HepG2 (cell line): Measurements from ENCODE around the gene ARHGAP15. TPM values are rescaled to one million over a fixed set of nuclear protein-coding genes. Genes with fewer than 3 reads are reported as not detected.

Source experiments
- ATAC-seq: fragments of 200-7000 bp; cut with Tn5 transposase; 3 replicates; pipeline ENCODE4 v1.9.1; 2020; ENCODE audit warnings: mild to moderate bottlenecking, moderate library complexity
- BruUV-seq: library from RNA; stranded (reverse); fragments of 400-500 nt; replicated peaks from 2 replicates; lab custom pipeline; 2021; lab: Mats Ljungman, UMichigan
- CTCF ChIA-PET: fragments of 300-600 bp; formaldehyde crosslinking; extraction: SDS; loops from one replicate; lab custom pipeline; 2021; ENCODE audit warnings: low total read pairs, inconsistent platforms, low intra/inter-chr PET ratio; lab: Yijun Ruan, JAX
- POLR2A ChIA-PET: fragments of 350-600 bp; sonication (Branson Sonifier 250); formaldehyde crosslinking; loops from one replicate; lab custom pipeline; 2020; ENCODE audit warnings: antibody characterized with exemption, inconsistent platforms; lab: Yijun Ruan, JAX
- DNase-seq: peaks from one replicate; pipeline ENCODE4 v3.0.0-alpha.2; 2015; ENCODE audit warnings: low spot score
- FAIRE-seq: peaks from 3 replicates; lab custom pipeline; 2011; peaks lifted over from hg19 to GRCh38; lab: Jason Lieb, UNC
- H2AFZ ChIP-seq: one replicate; pipeline ENCODE4 v1.6.1; 2011; ENCODE audit warnings: low read length, inconsistent platforms
- H3K27ac ChIP-seq: fragments of 300-600 bp; 3 replicates; pipeline ENCODE4 v1.8.0; 2011; ENCODE audit warnings: mixed run types, mild to moderate bottlenecking, mixed read lengths, low read length, inconsistent platforms; ENCODE audit not compliant: insufficient read depth; ENCODE audit errors: extremely low read length
- H3K27me3 ChIP-seq, 2 experiments: fragments of 200-600 bp in 1 of 2; 2 replicates in 1 of 2; 3 replicates in 1 of 2; pipeline versions ENCODE4 v1.6.0 to v1.8.0; 2011; ENCODE audit warnings: low read length in 2 of 2, mild to moderate bottlenecking in 2 of 2, moderate library complexity in 2 of 2, inconsistent platforms in 1 of 2; ENCODE audit not compliant: insufficient read depth in 2 of 2, control insufficient read depth in 1 of 2
- H3K36me3 ChIP-seq, 2 experiments: fragments of 200-600 bp in 1 of 2; replicated peaks in 1 of 2; 2 replicates in 1 of 2; 3 replicates in 1 of 2; pipeline versions ENCODE4 v1.5.1 to v1.8.0; 2011; ENCODE audit warnings: low read length in 2 of 2, inconsistent platforms in 1 of 2; ENCODE audit not compliant: insufficient read depth in 2 of 2, control insufficient read depth in 1 of 2
- H3K4me1 ChIP-seq: 2 replicates; pipeline ENCODE4 v1.5.1; 2012; ENCODE audit warnings: low read length, inconsistent platforms; ENCODE audit not compliant: insufficient read depth
- H3K4me2 ChIP-seq: 2 replicates; pipeline ENCODE4 v1.6.0; 2011; ENCODE audit warnings: low read depth, low read length, inconsistent platforms
- H3K4me3 ChIP-seq, 3 experiments: fragments of 200-600 bp in 1 of 3; sonication (generic), shearing (Covaris generic) in 1 of 3; replicated peaks in 1 of 3; 2 replicates each; pipeline ENCODE4 v1.5.1; 2011 to 2016; ENCODE audit warnings: low read length in 3 of 3, inconsistent platforms in 2 of 3, low read depth in 2 of 3, mild to moderate bottlenecking in 2 of 3, control low read depth in 1 of 3, mixed read lengths in 1 of 3; ENCODE audit not compliant: insufficient read depth in 1 of 3
- H3K79me2 ChIP-seq: one replicate; pipeline ENCODE4 v1.6.1; 2011; ENCODE audit warnings: low read length, inconsistent platforms; ENCODE audit not compliant: insufficient read depth
- H3K9ac ChIP-seq: 2 replicates; pipeline ENCODE4 v1.6.0; 2011; ENCODE audit warnings: mild to moderate bottlenecking, low read depth, low read length, inconsistent platforms; ENCODE audit not compliant: insufficient read depth
- H3K9me3 ChIP-seq: 2 replicates; pipeline ENCODE4 v1.5.1; 2012; ENCODE audit warnings: mild to moderate bottlenecking, low read length
- H4K20me1 ChIP-seq: 2 replicates; pipeline ENCODE4 v1.6.0; 2011; ENCODE audit warnings: inconsistent platforms, mild to moderate bottlenecking, low read length, moderate library complexity; ENCODE audit not compliant: insufficient read depth
- DR1 ChIP-seq: sonication (generic); formaldehyde crosslinking; IDR thresholded peaks from 2 replicates; pipeline ENCODE4 v1.8.0; 2021; ENCODE audit warnings: mild to moderate bottlenecking, missing genetic modification reagents, inconsistent platforms
- MAFF ChIP-seq: IDR thresholded peaks from 2 replicates; pipeline ENCODE4 v1.6.1; 2011; ENCODE audit warnings: low read depth, low read length, improper control_type of control experiment
- MAFK ChIP-seq, 2 experiments: IDR thresholded peaks in 1 of 2; conservative IDR thresholded peaks in 1 of 2; 2 replicates each; pipeline ENCODE4 v1.6.1; 2011; ENCODE audit warnings: improper control_type of control experiment in 2 of 2, low read length in 2 of 2
- NBN ChIP-seq: fragments of 450-650 bp; conservative IDR thresholded peaks from 2 replicates; pipeline ENCODE4 v1.6.1; 2017
- NFE2L2 ChIP-seq: fragments of 150-350 bp; IDR thresholded peaks from 2 replicates; pipeline ENCODE4 v1.6.1; 2014; ENCODE audit warnings: low read length
- ZNF333 ChIP-seq: sonication (generic); formaldehyde crosslinking; IDR thresholded peaks from 2 replicates; pipeline ENCODE4 v1.4.0; 2020; ENCODE audit warnings: mild to moderate bottlenecking, missing genetic modification reagents, borderline replicate concordance
- WGBS: methylation state at CpG from one replicate; pipeline ENCODE4 v1.1.6; 2017; ENCODE audit warnings: low lambda C conversion rate; 5-methylcytosine and 5-hydroxymethylcytosine counted together
- in situ Hi-C: cut with HindIII; loops from 2 replicates; pipeline ENCODE4 v1.10.0; 2017; ENCODE audit warnings: low pct_unique_long_range_greater_than_20kb; ENCODE audit not compliant: extremely low pct_ligation_motif_present
- intact Hi-C: fragments of 100-400 bp; cut with micrococcal nuclease; formaldehyde crosslinking; loops from one replicate; pipeline ENCODE4 v1.10.0; 2022; ENCODE audit not compliant: unreplicated experiment
- polyA plus RNA-seq, 8 experiments: library from polyadenylated mRNA; depleted of rRNA in 3 of 8; stranded (reverse) in 7 of 8; unstranded in 1 of 8; fragments of >200 nt; fragmentation: Illumina TruSeq in 4 of 8; extraction: Trizol in 4 of 8; gene quantifications; 2 replicates each; pipeline versions ENCODE4 v1.2.1 to v1.2.3, GENCODE V29; 2011 to 2016; ENCODE audit warnings: low read depth in 4 of 8, missing spikeins in 1 of 8, mixed read lengths in 1 of 8; ENCODE audit not compliant: insufficient read depth in 1 of 8
- total RNA-seq, 5 experiments: library from RNA; depleted of rRNA; stranded (reverse); fragments of >200 nt; fragmentation: Illumina TruSeq; extraction: Trizol; gene quantifications; 2 replicates each; pipeline ENCODE4 v1.2.3, GENCODE V29; 2016; ENCODE audit warnings: low read depth in 1 of 5
- TF ChIP-seq, protein P1 (sequence below): sonication (generic); formaldehyde crosslinking; IDR thresholded peaks from 2 replicates; pipeline ENCODE4 v1.8.0; 2022; ENCODE audit warnings: mild to moderate bottlenecking, missing genetic modification reagents, moderate library complexity
- TF ChIP-seq, protein P2 (sequence below): sonication (generic); formaldehyde crosslinking; IDR thresholded peaks from 2 replicates; pipeline ENCODE4 v1.8.0; 2022; ENCODE audit warnings: mild to moderate bottlenecking, missing genetic modification reagents; ENCODE audit not compliant: insufficient replicate concordance
- TF ChIP-seq, protein P3 (sequence below): sonication (generic); formaldehyde crosslinking; conservative IDR thresholded peaks from 2 replicates; pipeline ENCODE4 v1.8.1; 2023; ENCODE audit warnings: missing genetic modification reagents
- TF ChIP-seq, protein P4 (sequence below): IDR thresholded peaks from 2 replicates; pipeline ENCODE4 v1.6.1; 2018; ENCODE audit warnings: missing genetic modification reagents, mild to moderate bottlenecking, missing compliant biosample characterization
- TF ChIP-seq, protein P5 (sequence below): sonication (generic); formaldehyde crosslinking; IDR thresholded peaks from 2 replicates; pipeline ENCODE4 v1.4.0; 2020; ENCODE audit warnings: mild to moderate bottlenecking, low read depth, missing genetic modification reagents

ARHGAP15 gene
- total and polyA plus RNA-seq, 2 of the 13 experiments (the other 11 are each of a cell fraction or from before 2014, with no cell fraction given): 0.04 TPM; not detected in 1

DNA sequence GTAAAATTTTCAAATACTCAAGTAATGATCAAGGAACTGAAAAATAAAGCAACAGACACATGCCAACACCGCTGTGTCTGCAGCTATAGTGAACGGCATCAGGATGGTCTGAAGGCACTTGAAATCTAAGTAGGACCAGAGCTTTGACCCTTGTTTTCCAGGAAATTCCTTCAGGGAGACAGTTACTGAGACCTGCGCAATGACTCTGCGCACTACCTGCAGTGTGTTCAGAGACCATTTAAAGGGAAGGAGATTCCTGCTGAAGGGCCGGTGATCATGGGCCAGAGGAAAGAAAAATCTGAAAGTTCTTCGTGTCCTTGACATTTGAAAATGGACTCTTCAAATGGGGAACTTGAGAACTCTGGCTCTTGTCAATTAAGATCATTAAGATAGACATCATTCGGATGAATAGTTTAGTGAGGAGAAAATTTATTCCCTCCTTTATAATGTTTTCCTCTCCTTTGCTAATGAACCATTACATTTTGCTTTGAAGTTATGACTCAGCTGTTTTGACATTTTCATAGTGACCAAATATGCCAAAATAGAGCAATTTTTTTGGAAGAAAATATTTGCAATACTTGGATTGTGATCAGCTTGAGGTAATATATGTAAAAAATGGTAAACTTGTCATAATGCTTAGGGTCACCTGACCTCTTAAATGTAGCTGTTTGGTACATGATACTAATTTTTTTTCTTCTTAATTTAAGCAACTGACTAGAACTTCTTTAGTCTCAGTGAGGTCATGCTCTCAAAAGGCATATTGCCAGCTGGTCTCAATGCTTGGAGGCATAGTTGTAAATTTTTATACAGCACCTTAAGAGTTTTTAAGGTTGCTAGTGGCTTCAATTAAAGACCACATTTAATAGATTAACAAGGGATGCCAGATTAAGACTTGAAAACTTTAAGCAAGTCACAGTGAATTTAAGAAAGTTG is 329.3 kb downstream of the ARHGAP15 start:
- no peaks in the 10 kb centered on the region for H3K9me3 ChIP-seq
- intact Hi-C loops: no loop called here
- no peak overlapping the region for H3K9ac ChIP-seq
- FAIRE-seq: no peak
- no peaks in the 10 kb centered on the region for H4K20me1 ChIP-seq
- ChIA-PET POLR2A (no interaction called here), CTCF (no interaction called here)
- no peak overlapping the region for H3K4me3 ChIP-seq
- H3K27ac ChIP-seq: no peak overlapping the region
- TF ChIP-seq MAFF: peak; percentile 17; the same call in 1 of the 2 replicates
- peak; percentile 68 for TF ChIP-seq NFE2L2
- TF ChIP-seq, protein P1, sequence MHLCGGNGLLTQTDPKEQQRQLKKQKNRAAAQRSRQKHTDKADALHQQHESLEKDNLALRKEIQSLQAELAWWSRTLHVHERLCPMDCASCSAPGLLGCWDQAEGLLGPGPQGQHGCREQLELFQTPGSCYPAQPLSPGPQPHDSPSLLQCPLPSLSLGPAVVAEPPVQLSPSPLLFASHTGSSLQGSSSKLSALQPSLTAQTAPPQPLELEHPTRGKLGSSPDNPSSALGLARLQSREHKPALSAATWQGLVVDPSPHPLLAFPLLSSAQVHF (CRISPR knock-in tag): no peak
- no peak for TF ChIP-seq NBN
- TF ChIP-seq MAFK (conservative IDR thresholded peaks at IDR 0.05 in 1 of 2, IDR thresholded peaks at IDR 0.05 in 1 of 2; ENCODE audit: low read length in 2 of 2): peak in 1 of 2 experiments; percentile 61; a peak in 2 of 4 replicates
- ATAC-seq: no peak
- no peaks in the 10 kb centered on the region for H3K27me3 ChIP-seq
- H3K4me2 ChIP-seq: no peak overlapping the region
- H2AFZ ChIP-seq: no peak overlapping the region
- H3K36me3 ChIP-seq: no peaks in the 10 kb centered on the region
- in situ Hi-C loops: no loop called here
- no peak for DNase-seq
- no TSS peak for BruUV-seq
- no peaks in the 10 kb centered on the region for H3K4me1 ChIP-seq
- WGBS: 47% methylated on average over 7 of the region's 7 CpGs
- no peaks in the 10 kb centered on the region for H3K79me2 ChIP-seq

DNA sequence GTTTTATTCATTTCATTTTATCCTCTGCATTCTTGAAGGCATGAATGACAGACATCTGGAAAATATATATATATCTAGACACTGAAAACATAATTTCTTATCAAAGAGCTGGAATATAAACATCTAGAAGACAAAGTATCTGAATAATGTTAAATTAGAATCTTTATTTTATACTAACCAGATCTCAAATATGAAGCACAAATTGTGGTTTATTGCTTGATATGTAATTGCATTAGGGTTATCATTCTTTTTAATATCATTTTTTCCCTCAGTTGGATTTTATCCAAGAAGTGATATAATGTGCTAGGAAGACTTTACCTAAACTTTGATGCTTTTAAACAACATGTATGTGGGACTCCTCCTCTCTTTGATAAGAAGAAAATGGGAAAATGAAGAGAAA is 331.2 kb downstream of the ARHGAP15 start:
- no peaks in the 10 kb centered on the region for H4K20me1 ChIP-seq
- ATAC-seq: no peak
- no peak overlapping the region for H3K27ac ChIP-seq
- in situ Hi-C loops: no loop called here
- DNase-seq: no peak
- FAIRE-seq: no peak
- H3K4me1 ChIP-seq: no peaks in the 10 kb centered on the region
- POLR2A ChIA-PET: no interaction called here
- no peaks in the 10 kb centered on the region for H3K9me3 ChIP-seq
- no TSS peak for BruUV-seq
- intact Hi-C loops: no loop called here
- CTCF ChIA-PET: no interaction called here
- H3K79me2 ChIP-seq: no peaks in the 10 kb centered on the region
- no peaks in the 10 kb centered on the region for H3K36me3 ChIP-seq
- no peaks in the 10 kb centered on the region for H3K27me3 ChIP-seq
- H2AFZ ChIP-seq: no peak overlapping the region
- no peak overlapping the region for H3K4me3 ChIP-seq
- H3K4me2 ChIP-seq: no peak overlapping the region
- H3K9ac ChIP-seq: no peak overlapping the region
- TF ChIP-seq, protein P2, sequence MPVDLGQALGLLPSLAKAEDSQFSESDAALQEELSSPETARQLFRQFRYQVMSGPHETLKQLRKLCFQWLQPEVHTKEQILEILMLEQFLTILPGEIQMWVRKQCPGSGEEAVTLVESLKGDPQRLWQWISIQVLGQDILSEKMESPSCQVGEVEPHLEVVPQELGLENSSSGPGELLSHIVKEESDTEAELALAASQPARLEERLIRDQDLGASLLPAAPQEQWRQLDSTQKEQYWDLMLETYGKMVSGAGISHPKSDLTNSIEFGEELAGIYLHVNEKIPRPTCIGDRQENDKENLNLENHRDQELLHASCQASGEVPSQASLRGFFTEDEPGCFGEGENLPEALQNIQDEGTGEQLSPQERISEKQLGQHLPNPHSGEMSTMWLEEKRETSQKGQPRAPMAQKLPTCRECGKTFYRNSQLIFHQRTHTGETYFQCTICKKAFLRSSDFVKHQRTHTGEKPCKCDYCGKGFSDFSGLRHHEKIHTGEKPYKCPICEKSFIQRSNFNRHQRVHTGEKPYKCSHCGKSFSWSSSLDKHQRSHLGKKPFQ (CRISPR knock-in tag): no peak
- TF ChIP-seq, protein P3, sequence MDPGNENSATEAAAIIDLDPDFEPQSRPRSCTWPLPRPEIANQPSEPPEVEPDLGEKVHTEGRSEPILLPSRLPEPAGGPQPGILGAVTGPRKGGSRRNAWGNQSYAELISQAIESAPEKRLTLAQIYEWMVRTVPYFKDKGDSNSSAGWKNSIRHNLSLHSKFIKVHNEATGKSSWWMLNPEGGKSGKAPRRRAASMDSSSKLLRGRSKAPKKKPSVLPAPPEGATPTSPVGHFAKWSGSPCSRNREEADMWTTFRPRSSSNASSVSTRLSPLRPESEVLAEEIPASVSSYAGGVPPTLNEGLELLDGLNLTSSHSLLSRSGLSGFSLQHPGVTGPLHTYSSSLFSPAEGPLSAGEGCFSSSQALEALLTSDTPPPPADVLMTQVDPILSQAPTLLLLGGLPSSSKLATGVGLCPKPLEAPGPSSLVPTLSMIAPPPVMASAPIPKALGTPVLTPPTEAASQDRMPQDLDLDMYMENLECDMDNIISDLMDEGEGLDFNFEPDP (CRISPR knock-in tag): no peak
- TF ChIP-seq, protein P4, sequence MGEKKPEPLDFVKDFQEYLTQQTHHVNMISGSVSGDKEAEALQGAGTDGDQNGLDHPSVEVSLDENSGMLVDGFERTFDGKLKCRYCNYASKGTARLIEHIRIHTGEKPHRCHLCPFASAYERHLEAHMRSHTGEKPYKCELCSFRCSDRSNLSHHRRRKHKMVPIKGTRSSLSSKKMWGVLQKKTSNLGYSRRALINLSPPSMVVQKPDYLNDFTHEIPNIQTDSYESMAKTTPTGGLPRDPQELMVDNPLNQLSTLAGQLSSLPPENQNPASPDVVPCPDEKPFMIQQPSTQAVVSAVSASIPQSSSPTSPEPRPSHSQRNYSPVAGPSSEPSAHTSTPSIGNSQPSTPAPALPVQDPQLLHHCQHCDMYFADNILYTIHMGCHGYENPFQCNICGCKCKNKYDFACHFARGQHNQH: no peak
- TF ChIP-seq DR1 (CRISPR knock-in tag) (no peak), ZNF333 (CRISPR knock-in tag) (no peak)
- TF ChIP-seq, protein P5, sequence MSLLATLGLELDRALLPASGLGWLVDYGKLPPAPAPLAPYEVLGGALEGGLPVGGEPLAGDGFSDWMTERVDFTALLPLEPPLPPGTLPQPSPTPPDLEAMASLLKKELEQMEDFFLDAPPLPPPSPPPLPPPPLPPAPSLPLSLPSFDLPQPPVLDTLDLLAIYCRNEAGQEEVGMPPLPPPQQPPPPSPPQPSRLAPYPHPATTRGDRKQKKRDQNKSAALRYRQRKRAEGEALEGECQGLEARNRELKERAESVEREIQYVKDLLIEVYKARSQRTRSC (CRISPR knock-in tag): no peak
